H1 (cell line): Measurements from ENCODE around the gene ATAT1. TPM values are rescaled to one million over a fixed set of nuclear protein-coding genes. Genes with fewer than 3 reads are reported as not detected.

Experiments used
- CTCF ChIA-PET: fragments of 300-600 bp; sonication (Branson Sonifier 250); formaldehyde crosslinking; loops from one replicate; lab custom pipeline; 2021; ENCODE audit not compliant: partially characterized antibody; lab: Charles Lee
- POLR2A ChIA-PET: fragments of 300-600 bp; sonication (Branson Sonifier 250); formaldehyde crosslinking; loops from one replicate; lab custom pipeline; 2021; ENCODE audit warnings: inconsistent platforms; ENCODE audit not compliant: partially characterized antibody; lab: Charles Lee
- DNase-seq, 2 experiments: peaks; one replicate each; pipeline versions ENCODE4 v3.0.0 to v3.0.0-alpha.2; 2010 to 2022; ENCODE audit warnings: low spot score in 2 of 2, low read depth in 1 of 2, mixed read lengths in 1 of 2
- FAIRE-seq: peaks from 2 replicates; lab custom pipeline; 2011; peaks lifted over from hg19 to GRCh38; lab: Jason Lieb, UNC
- H2AFZ ChIP-seq: 2 replicates; pipeline ENCODE4 v1.8.1; 2012; ENCODE audit warnings: low read length, inconsistent platforms
- H2AK5ac ChIP-seq: 2 replicates; pipeline ENCODE4 v1.6.1; 2013; ENCODE audit warnings: low read depth, low read length
- H2BK120ac ChIP-seq: replicated peaks from 2 replicates; pipeline ENCODE3; 2013; ENCODE audit warnings: low read depth, low read length, inconsistent platforms
- H2BK12ac ChIP-seq: 2 replicates; pipeline ENCODE4 v1.6.1; 2013; ENCODE audit warnings: low read depth, low read length
- H2BK15ac ChIP-seq: 2 replicates; pipeline ENCODE4 v1.6.1; 2013; ENCODE audit warnings: low read length
- H2BK20ac ChIP-seq: 2 replicates; pipeline ENCODE4 v1.6.1; 2013; ENCODE audit warnings: low read length
- H2BK5ac ChIP-seq: 2 replicates; pipeline ENCODE4 v1.6.1; 2013; ENCODE audit warnings: low read depth, low read length
- H3K14ac ChIP-seq: 2 replicates; pipeline ENCODE4 v1.6.1; 2013; ENCODE audit warnings: inconsistent platforms; ENCODE audit not compliant: insufficient read length
- H3K18ac ChIP-seq: 2 replicates; pipeline ENCODE4 v1.6.1; 2013; ENCODE audit warnings: low read length; ENCODE audit errors: extremely low read depth
- H3K23ac ChIP-seq: 2 replicates; pipeline ENCODE4 v1.6.1; 2013; ENCODE audit warnings: inconsistent platforms; ENCODE audit not compliant: insufficient read length
- H3K23me2 ChIP-seq: 2 replicates; pipeline ENCODE4 v1.6.1; 2013; ENCODE audit warnings: low read depth, low read length
- H3K27ac ChIP-seq: 2 replicates; pipeline ENCODE4 v1.6.1; 2011; ENCODE audit warnings: low read depth, low read length, inconsistent platforms
- H3K27me3 ChIP-seq, 4 experiments: replicated peaks in 1 of 4; 1 replicate in 1 of 4; 2 replicates in 3 of 4; pipeline versions ENCODE4 v1.6.1 to v1.8.1; 2011 to 2013; ENCODE audit warnings: low read length in 3 of 4, mild to moderate bottlenecking in 3 of 4, inconsistent platforms in 2 of 4, mixed read lengths in 2 of 4, moderate library complexity in 1 of 4; ENCODE audit not compliant: control insufficient read depth in 3 of 4, insufficient read depth in 3 of 4; ENCODE audit errors: extremely low read depth in 1 of 4
- H3K36me3 ChIP-seq, 4 experiments: 2 replicates each; pipeline versions ENCODE4 v1.6.1 to v1.8.1; 2011 to 2013; ENCODE audit warnings: mild to moderate bottlenecking in 4 of 4, low read length in 3 of 4, moderate library complexity in 2 of 4, control low read depth in 1 of 4, inconsistent platforms in 1 of 4; ENCODE audit not compliant: insufficient read depth in 4 of 4, control insufficient read depth in 2 of 4
- H3K4ac ChIP-seq: replicated peaks from 2 replicates; pipeline ENCODE3; 2013; ENCODE audit warnings: low read length, low read depth, mixed read lengths, inconsistent platforms; ENCODE audit not compliant: insufficient read length
- H3K4me1 ChIP-seq, 4 experiments: replicated peaks in 1 of 4; 1 replicate in 1 of 4; 2 replicates in 3 of 4; pipeline versions ENCODE4 v1.6.1 to v1.8.1; 2011 to 2013; ENCODE audit warnings: low read length in 3 of 4, inconsistent platforms in 2 of 4, mixed read lengths in 1 of 4; ENCODE audit not compliant: insufficient read depth in 4 of 4, control insufficient read depth in 3 of 4
- H3K4me2 ChIP-seq, 2 experiments: 2 replicates each; pipeline versions ENCODE4 v1.6.1 to v1.8.1; 2011 to 2013; ENCODE audit warnings: low read depth in 2 of 2, low read length in 2 of 2, control low read depth in 1 of 2, inconsistent platforms in 1 of 2, mild to moderate bottlenecking in 1 of 2; ENCODE audit not compliant: insufficient read depth in 1 of 2
- H3K4me3 ChIP-seq, 4 experiments: fragments of 200-600, 300-600 bp in 1 of 4; sonication (generic), shearing (Covaris generic), sonication (Bioruptor Twin) in 1 of 4; 2 replicates each; pipeline versions ENCODE4 v1.5.1 to v1.8.1; 2011 to 2016; ENCODE audit warnings: low read length in 4 of 4, low read depth in 3 of 4, control low read depth in 2 of 4, inconsistent platforms in 2 of 4, mild to moderate bottlenecking in 2 of 4, mixed read lengths in 1 of 4, moderate library complexity in 1 of 4; ENCODE audit not compliant: insufficient read depth in 2 of 4; ENCODE audit errors: extremely low read depth in 1 of 4
- H3K56ac ChIP-seq: replicated peaks from 2 replicates; pipeline ENCODE3; 2013; ENCODE audit warnings: low read depth, mild to moderate bottlenecking, mixed read lengths, low read length, inconsistent platforms; ENCODE audit not compliant: insufficient read length
- H3K79me1 ChIP-seq: 2 replicates; pipeline ENCODE4 v1.6.1; 2013; ENCODE audit warnings: low read depth, low read length, control low read depth
- H3K79me2 ChIP-seq, 2 experiments: 2 replicates each; pipeline versions ENCODE4 v1.6.1 to v1.8.1; 2012 to 2013; ENCODE audit warnings: low read length in 2 of 2, mild to moderate bottlenecking in 2 of 2, inconsistent platforms in 1 of 2; ENCODE audit not compliant: insufficient read depth in 2 of 2, control insufficient read depth in 1 of 2
- H3K9ac ChIP-seq, 4 experiments: replicated peaks in 1 of 4; 1 replicate in 1 of 4; 2 replicates in 3 of 4; pipeline versions ENCODE4 v1.6.1 to v1.8.1; 2011 to 2013; ENCODE audit warnings: low read depth in 3 of 4, low read length in 3 of 4, control low read depth in 2 of 4, mild to moderate bottlenecking in 2 of 4, moderate library complexity in 2 of 4, inconsistent platforms in 1 of 4; ENCODE audit errors: extremely low read depth in 1 of 4
- H3K9me3 ChIP-seq, 2 experiments: 2 replicates each; pipeline versions ENCODE4 v1.6.1 to v1.8.1; 2012 to 2013; ENCODE audit warnings: mild to moderate bottlenecking in 2 of 2, moderate library complexity in 2 of 2, control low read depth in 1 of 2, inconsistent platforms in 1 of 2, low read depth in 1 of 2, low read length in 1 of 2, mixed read lengths in 1 of 2; ENCODE audit not compliant: insufficient read depth in 2 of 2
- H4K20me1 ChIP-seq, 2 experiments: replicated peaks in 1 of 2; 2 replicates each; pipeline versions ENCODE3 to v1.8.1; 2011 to 2013; ENCODE audit warnings: inconsistent platforms in 2 of 2, low read length in 2 of 2, mild to moderate bottlenecking in 1 of 2; ENCODE audit not compliant: insufficient read depth in 2 of 2, control insufficient read depth in 1 of 2
- H4K5ac ChIP-seq: 2 replicates; pipeline ENCODE4 v1.6.1; 2013; ENCODE audit warnings: low read length, low read depth, mixed read lengths, inconsistent platforms; ENCODE audit not compliant: insufficient read length
- H4K8ac ChIP-seq: 2 replicates; pipeline ENCODE4 v1.8.0; 2013; ENCODE audit warnings: mild to moderate bottlenecking, moderate library complexity, low read length, inconsistent platforms; ENCODE audit not compliant: insufficient read depth; ENCODE audit errors: extremely low read depth
- H4K91ac ChIP-seq: replicated peaks from 2 replicates; pipeline ENCODE3; 2013; ENCODE audit warnings: low read length, mixed read lengths, inconsistent platforms; ENCODE audit not compliant: insufficient read length
- BACH1 ChIP-seq: IDR thresholded peaks from 2 replicates; pipeline ENCODE4 v1.6.1; 2012; ENCODE audit warnings: low read length, improper control_type of control experiment
- CBX8 ChIP-seq: fragments of 300-800, 300-1000 bp; sonication (generic); IDR thresholded peaks from 2 replicates; pipeline ENCODE4 v1.7.1; 2016; ENCODE audit warnings: low read depth, low read length, borderline replicate concordance
- EZH2 ChIP-seq: fragments of 200-600 bp; sonication (generic); IDR thresholded peaks from 2 replicates; pipeline ENCODE4 v1.7.1; 2012; ENCODE audit warnings: low read depth, mild to moderate bottlenecking, moderate library complexity, low read length, inconsistent platforms; ENCODE audit not compliant: severe bottlenecking
- HDAC6 ChIP-seq: IDR thresholded peaks from one replicate; pipeline ENCODE4 v1.7.1; 2012; ENCODE audit warnings: low read depth, mild to moderate bottlenecking, inconsistent platforms, low read length, moderate library complexity
- KDM5A ChIP-seq: fragments of 200-600 bp; IDR thresholded peaks from 2 replicates; pipeline ENCODE4 v1.7.1; 2012; ENCODE audit warnings: mild to moderate bottlenecking, low read length, inconsistent platforms, mixed read lengths
- MAX ChIP-seq: IDR thresholded peaks from 2 replicates; pipeline ENCODE4 v1.6.1; 2012; ENCODE audit warnings: inconsistent platforms
- SP1 ChIP-seq: IDR thresholded peaks from 2 replicates; pipeline ENCODE4 v1.6.1; 2011; ENCODE audit warnings: low read depth, low read length
- TEAD4 ChIP-seq: IDR thresholded peaks from 2 replicates; pipeline ENCODE4 v1.6.1; 2012; ENCODE audit warnings: low read depth, low read length, inconsistent platforms, mixed read lengths
- USF2 ChIP-seq: IDR thresholded peaks from 2 replicates; pipeline ENCODE4 v1.6.1; 2011; ENCODE audit warnings: low read length, improper control_type of control experiment
- WGBS, 2 experiments: shearing (Covaris generic) in 1 of 2; methylation state at CpG; one replicate each; pipeline versions ENCODE4 v1.1.6 to v1.1.7; 2013 to 2015; ENCODE audit warnings: low lambda C conversion rate in 2 of 2, mixed read lengths in 2 of 2, inconsistent platforms in 1 of 2, low coverage in 1 of 2, missing lambda C conversion rate in 1 of 2; ENCODE audit not compliant: insufficient replicate concordance in 2 of 2, insufficient coverage in 1 of 2, insufficient read length in 1 of 2; ENCODE audit errors: extremely low coverage in 1 of 2, missing lambda C conversion rate in 1 of 2; 5-methylcytosine and 5-hydroxymethylcytosine counted together
- polyA plus RNA-seq, 7 experiments: library from polyadenylated mRNA; depleted of rRNA in 3 of 7; stranded (reverse) in 5 of 7; unstranded in 2 of 7; fragments of >200 nt in 5 of 7; fragments of 200-250 nt in 2 of 7; gene quantifications; 1 replicate in 5 of 7; 2 replicates in 1 of 7; 4 replicates in 1 of 7; pipeline versions ENCODE4 v1.2.1 to v1.2.3, GENCODE V29; 2011 to 2013; ENCODE audit warnings: missing spikeins in 2 of 7, mixed read lengths in 2 of 7
- total RNA-seq: library from RNA; stranded (reverse); fragmentation: NEBNext Ultra II Directional; extraction: Animal tissue kit (Norgen Biotek cat#: 25700); gene quantifications from 2 replicates; pipeline ENCODE4 v1.2.1, GENCODE V29; 2021

ATAT1 gene
- total and polyA plus RNA-seq, 2 of the 8 experiments (the other 6 are each of a cell fraction or from before 2014, with no cell fraction given), result 14.4 to 14.6 TPM

DNA sequence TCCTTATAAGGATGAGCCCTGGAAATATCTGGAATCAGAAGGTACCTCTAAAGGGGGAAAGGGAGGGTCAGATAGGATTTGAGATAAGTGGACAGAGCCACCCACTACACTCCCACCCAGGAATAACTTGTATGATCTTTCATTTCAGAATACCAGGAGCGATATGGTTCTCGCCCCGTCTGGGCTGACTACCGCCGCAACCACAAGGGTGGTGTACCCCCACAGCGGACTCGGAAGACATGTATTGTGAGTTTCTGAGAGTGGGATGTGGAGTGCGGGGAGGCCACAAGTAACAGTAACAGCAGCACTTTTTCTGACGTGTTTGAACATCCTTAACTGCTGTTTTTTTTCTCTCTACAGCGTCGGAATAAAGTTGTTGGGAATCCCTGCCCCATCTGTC, 7.1 kb upstream of the ATAT1 start:
- Histone ChIP-seq H3K9me3 (no peaks in the 10 kb centered on the region), H3K36me3 (peaks cover 10 to 43% (median 30%) of the 10 kb centered on the region in 4 experiments)
- TF ChIP-seq BACH1 (no peak), CBX8 (no peak), KDM5A (no peak), HDAC6 (no peak), MAX (no peak), EZH2 (no peak), SP1 (no peak), TEAD4 (no peak), USF2 (no peak)

More for the DNA sequence above, 7.1 kb upstream of the ATAT1 start:
- no peak for DNase-seq
- Histone ChIP-seq H3K23ac (no peak overlapping the region), H2BK15ac (no peak overlapping the region), H2BK20ac (no peak overlapping the region), H3K4me3 (no peak overlapping the region), H3K79me2 (peaks cover 4 to 38% of the 10 kb centered on the region in 2 experiments; a peak in 3 of 4 replicates), H3K4ac (no peak overlapping the region), H2BK12ac (no peak overlapping the region), H2AFZ (no peak overlapping the region), H3K23me2 (peaks cover 12% of the 10 kb centered on the region), H2BK5ac (no peak overlapping the region), H3K4me1 (peaks cover 0 to 3% (median under 1%) of the 10 kb centered on the region in 4 experiments; a peak in 4 of 7 replicates), H3K27ac (no peak overlapping the region), H3K79me1 (peaks cover 3% of the 10 kb centered on the region; the same call in 1 of the 2 replicates), H3K14ac (no peak overlapping the region), H2AK5ac (no peak overlapping the region), H4K20me1 (peaks cover 0 to 2% of the 10 kb centered on the region in 2 experiments), H4K91ac (no peak overlapping the region), H3K27me3 (no peaks in the 10 kb centered on the region), H4K5ac (no peak overlapping the region), H4K8ac (no peak overlapping the region), H3K4me2 (no peak overlapping the region), H3K9ac (no peak overlapping the region), H3K18ac (no peak overlapping the region), H3K56ac (no peak overlapping the region), H2BK120ac (no peak overlapping the region)
- CTCF ChIA-PET, result interaction anchor here (0.6 to 0.9 kb wide), 3 partner anchors 25 to 612 kb away, joined by 3 read pairs; no protein-coding TSS in a partner anchor
- no peak for FAIRE-seq
- WGBS, 2 experiments, result 96% methylated on average over 11 of the region's 11 CpGs; no CpG with 5 or more reads in 1 of the 2 experiments
- POLR2A ChIA-PET, result interaction anchor here (1.1 to 3.8 kb wide), 6 partner anchors 15 to 104 kb away, joined by 3 to 43 read pairs (median 23); no protein-coding TSS in a partner anchor
